Lower leg skin (tissue), 3 donors: ENCODE measurements around the gene TRAF4.

Experiments
- POLR2A ChIP-seq, 2 donors: fragments of 450-650 bp; IDR thresholded peaks; one replicate each; pipeline ENCODE4 v1.6.1; 2016 to 2017; ENCODE audit warnings: antibody characterized with exemption in 2 of 2, mild to moderate bottlenecking in 1 of 2, moderate library complexity in 1 of 2
- TF ChIP-seq, protein P1 (sequence below), 3 donors: fragments of 450-650 bp; IDR thresholded peaks; one replicate each; pipeline ENCODE4 v1.5.1; 2016; ENCODE audit warnings: antibody characterized with exemption in 3 of 3, mild to moderate bottlenecking in 3 of 3, moderate library complexity in 2 of 3

DNA sequence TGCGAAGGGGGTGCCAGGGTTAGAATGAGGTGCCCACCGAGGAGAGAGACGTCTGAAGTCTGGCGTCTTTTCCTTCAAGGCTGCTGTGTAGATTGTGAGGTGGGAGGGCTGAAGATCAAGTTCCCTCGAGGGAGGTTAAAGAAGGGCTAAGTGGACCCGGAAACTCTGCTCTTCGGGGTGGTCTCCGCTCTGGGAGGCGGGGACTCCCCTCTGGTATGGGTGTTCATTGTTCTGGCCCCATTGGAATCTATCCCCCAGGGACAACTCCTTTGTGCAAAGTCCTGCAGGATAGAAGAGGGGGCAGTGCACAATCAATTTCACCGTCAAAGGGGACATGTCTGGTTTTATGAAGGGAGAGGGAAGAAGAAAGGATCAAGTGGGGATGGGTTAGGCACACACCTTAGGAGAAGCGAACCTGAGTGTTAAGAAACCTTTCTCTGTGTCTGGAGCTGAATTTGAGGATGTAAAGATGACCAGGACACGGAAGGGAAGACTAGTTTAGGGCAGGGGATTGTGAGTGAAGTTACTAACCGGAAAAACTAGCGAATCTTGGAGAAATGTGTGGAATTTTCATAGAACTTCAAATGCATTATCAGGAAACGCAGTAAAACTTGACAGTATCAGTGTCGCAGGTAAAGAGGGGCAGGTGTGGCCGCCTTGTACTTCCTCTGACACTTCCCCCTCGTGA lies 25.3 kb upstream of the TRAF4 start:
- no peak for TF ChIP-seq POLR2A (IDR thresholded peaks at IDR 0.05)
- TF ChIP-seq, protein P1, sequence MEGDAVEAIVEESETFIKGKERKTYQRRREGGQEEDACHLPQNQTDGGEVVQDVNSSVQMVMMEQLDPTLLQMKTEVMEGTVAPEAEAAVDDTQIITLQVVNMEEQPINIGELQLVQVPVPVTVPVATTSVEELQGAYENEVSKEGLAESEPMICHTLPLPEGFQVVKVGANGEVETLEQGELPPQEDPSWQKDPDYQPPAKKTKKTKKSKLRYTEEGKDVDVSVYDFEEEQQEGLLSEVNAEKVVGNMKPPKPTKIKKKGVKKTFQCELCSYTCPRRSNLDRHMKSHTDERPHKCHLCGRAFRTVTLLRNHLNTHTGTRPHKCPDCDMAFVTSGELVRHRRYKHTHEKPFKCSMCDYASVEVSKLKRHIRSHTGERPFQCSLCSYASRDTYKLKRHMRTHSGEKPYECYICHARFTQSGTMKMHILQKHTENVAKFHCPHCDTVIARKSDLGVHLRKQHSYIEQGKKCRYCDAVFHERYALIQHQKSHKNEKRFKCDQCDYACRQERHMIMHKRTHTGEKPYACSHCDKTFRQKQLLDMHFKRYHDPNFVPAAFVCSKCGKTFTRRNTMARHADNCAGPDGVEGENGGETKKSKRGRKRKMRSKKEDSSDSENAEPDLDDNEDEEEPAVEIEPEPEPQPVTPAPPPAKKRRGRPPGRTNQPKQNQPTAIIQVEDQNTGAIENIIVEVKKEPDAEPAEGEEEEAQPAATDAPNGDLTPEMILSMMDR (IDR thresholded peaks at IDR 0.05) = no peak
